Upper lobe of right lung (tissue), 1 donor: ENCODE data around the gene NFASC. TPM values are rescaled to one million over a fixed set of nuclear protein-coding genes. Genes with fewer than 3 reads are reported as not detected.

Experiments used
- ATAC-seq: fragments of 200-7000 bp; cut with Tn5 transposase; one replicate; pipeline ENCODE4 v1.9.1; 2020; ENCODE audit warnings: mild to moderate bottlenecking, moderate library complexity
- DNase-seq: peaks from one replicate; pipeline ENCODE4 v3.0.0-alpha.2; 2020
- H3K27ac ChIP-seq: fragments of 200-600 bp; one replicate; pipeline ENCODE4 v1.8.0; 2022
- H3K27me3 ChIP-seq: fragments of 200-600 bp; one replicate; pipeline ENCODE4 v1.8.0; 2022; ENCODE audit warnings: mild to moderate bottlenecking
- H3K36me3 ChIP-seq: fragments of 200-600 bp; one replicate; pipeline ENCODE4 v1.8.0; 2022
- H3K4me1 ChIP-seq: fragments of 200-600 bp; one replicate; pipeline ENCODE4 v1.8.0; 2022
- H3K4me3 ChIP-seq: fragments of 200-600 bp; one replicate; pipeline ENCODE4 v1.8.0; 2022; ENCODE audit warnings: mild to moderate bottlenecking
- H3K9me3 ChIP-seq: fragments of 200-600 bp; one replicate; pipeline ENCODE4 v1.8.0; 2022
- CTCF ChIP-seq: fragments of 200-600 bp; IDR thresholded peaks from one replicate; pipeline ENCODE4 v1.8.0; 2022; ENCODE audit warnings: antibody characterized with exemption
- intact Hi-C: fragments of 100-400 bp; cut with DNase I; formaldehyde crosslinking; loops from one replicate; pipeline ENCODE4 v1.11.0; 2022
- total RNA-seq: library from RNA; stranded (reverse); fragmentation: NEBNext Ultra II Directional; extraction: Animal tissue kit (Norgen Biotek cat#: 25700); gene quantifications from one replicate; pipeline ENCODE4 v1.2.1, GENCODE V29; 2021
- donor health status: DM: no; HTN: yes; CAD: no; lungs with severe emphysema.

The NFASC gene
- total RNA-seq, 1 donor from 2014 or later: 24.1 TPM

GRCh38 chr1:204959836-204960235 is 89.2 kb downstream of the NFASC start:
- Histone ChIP-seq H3K4me3 (no peak overlapping the region), H3K27me3 (no peaks in the 10 kb centered on the region), H3K4me1 (no peaks in the 10 kb centered on the region), H3K9me3 (no peaks in the 10 kb centered on the region), H3K27ac (no peak overlapping the region), H3K36me3 (no peaks in the 10 kb centered on the region)
- ATAC-seq (no peak), DNase-seq (no peak)
- intact Hi-C loops: no loop called here
- TF ChIP-seq CTCF: no peak

- no peak overlapping the region for H3K27ac ChIP-seq
- ATAC-seq (no peak), DNase-seq (no peak)
- H3K36me3 ChIP-seq: no peaks in the 10 kb centered on the region
- H3K9me3 ChIP-seq: no peaks in the 10 kb centered on the region
- no peak for TF ChIP-seq CTCF
- H3K4me3 ChIP-seq: no peak overlapping the region
- intact Hi-C loops: no loop called here
- H3K4me1 ChIP-seq: no peaks in the 10 kb centered on the region
- no peaks in the 10 kb centered on the region for H3K27me3 ChIP-seq
Measured at GRCh38 chr1:204960306-204961125, 89.9 kb downstream of the NFASC start.

GRCh38 chr1:204961765-204962419 is 91.2 kb downstream of the NFASC start:
- Histone ChIP-seq H3K27me3 (no peaks in the 10 kb centered on the region), H3K9me3 (no peaks in the 10 kb centered on the region), H3K36me3 (no peaks in the 10 kb centered on the region), H3K27ac (no peak overlapping the region), H3K4me1 (no peaks in the 10 kb centered on the region), H3K4me3 (no peak overlapping the region)
- intact Hi-C loops: no loop called here
- no peak for ATAC-seq
- no peak for DNase-seq
- TF ChIP-seq CTCF: no peak

GRCh38 chr1:204962742-204963632 is 92.3 kb downstream of the NFASC start:
- Histone ChIP-seq H3K27me3 (no peaks in the 10 kb centered on the region), H3K36me3 (no peaks in the 10 kb centered on the region), H3K4me1 (no peaks in the 10 kb centered on the region), H3K4me3 (no peak overlapping the region), H3K9me3 (no peaks in the 10 kb centered on the region), H3K27ac (no peak overlapping the region)
- intact Hi-C loops: no loop called here
- no peak for TF ChIP-seq CTCF
- no peak for DNase-seq
- ATAC-seq: no peak

GRCh38 chr1:204967451-204967850 is 96.8 kb downstream of the NFASC start:
- DNase-seq (no peak), ATAC-seq (no peak)
- H3K36me3 ChIP-seq: no peaks in the 10 kb centered on the region
- H3K4me3 ChIP-seq: no peak overlapping the region
- no peak for TF ChIP-seq CTCF
- no peaks in the 10 kb centered on the region for H3K4me1 ChIP-seq
- no peaks in the 10 kb centered on the region for H3K27me3 ChIP-seq
- H3K27ac ChIP-seq: no peak overlapping the region
- no peaks in the 10 kb centered on the region for H3K9me3 ChIP-seq
- intact Hi-C loops: no loop called here
